ENCODE data around the gene CTXN2. TPM values are rescaled to one million over a fixed set of nuclear protein-coding genes. Genes with fewer than 3 reads are reported as not detected.
A peak's percentile ranks its signal among the peaks of the same experiment; 100 is the strongest.

CTXN2 gene
- total RNA-seq, 1 experiment from 2014 or later, result 0.20 TPM

- no peak for DNase-seq (ENCODE audit: low read depth)
These were observed 31.2 kb downstream of the CTXN2 start for GRCh38 chr15:48222627-48223026.

DNA sequence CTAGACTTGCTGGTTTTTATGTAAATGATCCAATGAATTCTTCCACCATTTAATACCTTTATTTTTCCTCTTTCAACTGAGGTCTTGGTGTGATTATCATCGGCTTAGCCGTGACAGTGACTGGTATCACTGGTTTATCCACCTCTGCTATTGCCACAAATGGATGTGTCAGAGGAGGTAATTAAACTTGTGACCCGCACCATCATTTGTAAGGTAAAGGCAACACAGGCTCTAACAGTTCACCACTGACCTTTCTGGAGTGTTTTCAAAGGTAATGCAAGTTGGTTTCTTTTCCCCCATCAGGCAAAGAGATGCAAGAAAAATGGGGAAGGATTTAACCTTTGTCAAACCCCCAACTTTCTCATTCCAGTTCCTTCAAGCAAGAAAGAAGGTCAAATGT is 34.3 kb downstream of the CTXN2 start:
- no peak for DNase-seq (ENCODE audit: low read depth)

- DNase-seq (ENCODE audit: low read depth), result no peak
These were observed 39.0 kb downstream of the CTXN2 start for GRCh38 chr15:48230498-48230897.

GRCh38 chr15:48233246-48233645 is 41.8 kb downstream of the CTXN2 start:
- no peak for DNase-seq (ENCODE audit: low read depth)

DNA sequence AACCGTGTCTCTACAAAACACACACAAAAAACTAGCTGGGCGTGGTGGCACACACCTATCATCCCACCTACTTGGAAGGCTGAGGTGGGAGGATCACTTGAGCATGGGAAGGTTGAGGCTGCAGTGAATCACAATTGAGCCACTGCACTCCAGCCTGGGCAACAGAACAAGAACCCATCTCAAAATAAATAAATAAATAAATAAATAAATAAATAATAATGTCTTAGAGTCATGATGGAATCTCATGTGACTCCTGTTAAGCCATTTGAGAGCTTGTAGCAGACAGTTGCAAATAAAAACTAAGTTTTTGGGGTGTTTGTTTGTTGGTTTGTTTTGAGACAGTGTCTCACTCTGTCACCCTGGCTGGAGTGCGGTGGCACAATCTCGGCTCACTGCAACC is 47.9 kb downstream of the CTXN2 start:
- no peak for DNase-seq (ENCODE audit: low read depth)

DNA sequence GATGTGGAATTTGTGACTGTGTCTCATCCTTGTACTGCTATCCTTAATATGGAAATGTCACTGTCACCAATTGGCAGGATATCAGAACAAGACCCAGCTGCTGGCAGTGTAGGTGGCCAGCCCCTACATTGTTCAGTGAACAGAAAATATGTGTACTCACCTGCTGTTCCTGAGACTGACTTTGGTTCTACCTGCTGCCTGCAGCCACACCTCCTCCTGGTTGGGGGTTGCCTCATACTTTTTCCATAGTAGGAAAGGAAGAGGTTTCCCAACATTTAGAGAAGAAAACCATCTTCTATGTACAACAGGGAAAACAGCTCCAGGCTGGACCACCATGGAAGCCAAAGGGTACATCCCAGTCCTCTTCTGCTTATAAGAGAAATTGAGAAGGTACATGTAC is 50.5 kb downstream of the CTXN2 start:
- DNase-seq (ENCODE audit: low read depth), result no peak

DNA sequence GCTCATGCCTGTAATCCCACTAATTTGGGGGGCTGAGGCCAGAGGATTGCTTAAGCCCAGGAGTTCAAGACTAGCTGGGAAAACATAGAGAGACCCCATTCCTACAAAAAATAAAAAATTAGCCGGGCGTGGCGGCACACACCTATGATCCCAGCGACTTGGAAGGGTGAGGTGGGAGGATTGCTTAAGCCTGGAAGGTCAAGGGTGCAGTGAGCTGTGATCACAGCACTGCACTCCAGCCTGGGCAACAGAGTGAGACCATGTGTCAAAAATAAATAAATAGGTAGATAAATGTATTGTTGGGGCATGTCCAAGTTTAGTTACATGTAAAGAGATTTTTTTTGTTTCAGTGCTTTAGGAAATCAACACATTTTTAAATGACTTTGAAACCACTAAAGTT is 51.1 kb downstream of the CTXN2 start:
- DNase-seq (ENCODE audit: low read depth), result no peak

GRCh38 chr15:48244921-48245320 is 53.5 kb downstream of the CTXN2 start:
- DNase-seq (ENCODE audit: low read depth), result peak; percentile 12

GRCh38 chr15:48248414-48248813 is 56.9 kb downstream of the CTXN2 start:
- no peak for DNase-seq (ENCODE audit: low read depth)

- peak; percentile 54 for DNase-seq (ENCODE audit: low read depth)
These were observed 59.2 kb downstream of the CTXN2 start for GRCh38 chr15:48250640-48251076.

DNA sequence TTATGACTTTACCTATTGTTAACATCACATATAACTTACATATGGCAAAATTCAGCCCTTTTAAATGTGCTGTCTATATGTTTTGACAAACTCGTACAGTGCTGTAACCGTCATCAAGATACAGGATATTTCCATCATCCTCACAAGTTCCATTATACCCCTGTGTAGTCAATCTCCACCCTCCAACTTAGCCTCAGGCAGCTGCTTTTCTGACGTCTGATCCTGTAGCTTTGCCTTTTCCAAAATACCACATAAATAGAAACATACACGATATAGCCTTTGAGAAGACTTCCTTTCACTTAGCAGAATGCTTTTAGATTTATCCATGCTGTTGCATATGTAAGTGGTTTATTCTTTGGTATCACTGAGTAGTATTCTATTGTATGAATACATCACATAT is 61.7 kb downstream of the CTXN2 start:
- no peak for DNase-seq (ENCODE audit: low read depth)

Other genes with a start within 250 kb of the CTXN2 start
- not detected in 2 replicates for gene SLC24A5, start 70.7 kb upstream of the CTXN2 start, total RNA-seq (2014; rRNA removed; shearing (Covaris generic))
- 13.6 and 17.5 TPM in 2 replicates for gene MYEF2, start 13.4 kb upstream of the CTXN2 start, total RNA-seq (2014; rRNA removed; shearing (Covaris generic))
- 0.05 TPM in 1 of 2 replicates, not detected in the other for gene SLC12A1, start 14.6 kb downstream of the CTXN2 start, total RNA-seq (2014; rRNA removed; shearing (Covaris generic))
- 80.2 and 86.7 TPM in 2 replicates for gene DUT, start 139.8 kb downstream of the CTXN2 start, total RNA-seq (2014; rRNA removed; shearing (Covaris generic))

Measured in M059J (cell line).